ENCODE measurements around the gene SNCAIP. TPM values are rescaled to one million over a fixed set of nuclear protein-coding genes. Genes with fewer than 3 reads are reported as not detected.
A peak's percentile ranks its signal among the peaks of the same experiment; 100 is the strongest.

The SNCAIP gene
- total RNA-seq, 3 donors from 2014 or later: 1.2 to 4.7 (median 2.7) TPM

DNA sequence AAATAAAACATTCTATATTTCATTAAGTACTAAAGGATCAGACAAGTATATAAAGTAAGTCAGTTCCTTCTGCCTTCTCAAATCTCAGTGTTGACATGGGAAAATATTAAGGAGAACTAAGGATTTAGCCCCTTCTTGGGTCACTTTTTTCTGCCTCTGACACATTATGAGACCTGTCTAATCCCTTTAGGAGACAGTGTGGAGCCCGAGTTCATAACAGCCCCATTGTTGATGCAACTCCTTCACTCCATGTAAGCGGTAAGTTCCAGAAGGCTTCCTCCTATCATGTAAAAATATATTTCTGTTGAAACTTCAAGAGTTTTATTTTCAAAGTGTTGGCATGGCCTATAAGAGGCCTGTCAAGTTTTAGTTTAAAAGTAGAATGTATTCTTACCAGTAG lies 152.2 kb downstream of the SNCAIP start:
- Histone ChIP-seq H3K36me3 (ENCODE audit: low read depth) (no peaks in the 10 kb centered on the region), H3K4me3 (no peak overlapping the region), H3K4me1 (ENCODE audit: low read depth) (no peaks in the 10 kb centered on the region), H3K9me3 (no peaks in the 10 kb centered on the region)
- no peak for DNase-seq
- intact Hi-C loops (cut with DNase I, micrococcal nuclease): no loop called here
- TF ChIP-seq, protein P1, sequence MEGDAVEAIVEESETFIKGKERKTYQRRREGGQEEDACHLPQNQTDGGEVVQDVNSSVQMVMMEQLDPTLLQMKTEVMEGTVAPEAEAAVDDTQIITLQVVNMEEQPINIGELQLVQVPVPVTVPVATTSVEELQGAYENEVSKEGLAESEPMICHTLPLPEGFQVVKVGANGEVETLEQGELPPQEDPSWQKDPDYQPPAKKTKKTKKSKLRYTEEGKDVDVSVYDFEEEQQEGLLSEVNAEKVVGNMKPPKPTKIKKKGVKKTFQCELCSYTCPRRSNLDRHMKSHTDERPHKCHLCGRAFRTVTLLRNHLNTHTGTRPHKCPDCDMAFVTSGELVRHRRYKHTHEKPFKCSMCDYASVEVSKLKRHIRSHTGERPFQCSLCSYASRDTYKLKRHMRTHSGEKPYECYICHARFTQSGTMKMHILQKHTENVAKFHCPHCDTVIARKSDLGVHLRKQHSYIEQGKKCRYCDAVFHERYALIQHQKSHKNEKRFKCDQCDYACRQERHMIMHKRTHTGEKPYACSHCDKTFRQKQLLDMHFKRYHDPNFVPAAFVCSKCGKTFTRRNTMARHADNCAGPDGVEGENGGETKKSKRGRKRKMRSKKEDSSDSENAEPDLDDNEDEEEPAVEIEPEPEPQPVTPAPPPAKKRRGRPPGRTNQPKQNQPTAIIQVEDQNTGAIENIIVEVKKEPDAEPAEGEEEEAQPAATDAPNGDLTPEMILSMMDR (IDR thresholded peaks at IDR 0.05): no peak
- ATAC-seq: no peak

DNA sequence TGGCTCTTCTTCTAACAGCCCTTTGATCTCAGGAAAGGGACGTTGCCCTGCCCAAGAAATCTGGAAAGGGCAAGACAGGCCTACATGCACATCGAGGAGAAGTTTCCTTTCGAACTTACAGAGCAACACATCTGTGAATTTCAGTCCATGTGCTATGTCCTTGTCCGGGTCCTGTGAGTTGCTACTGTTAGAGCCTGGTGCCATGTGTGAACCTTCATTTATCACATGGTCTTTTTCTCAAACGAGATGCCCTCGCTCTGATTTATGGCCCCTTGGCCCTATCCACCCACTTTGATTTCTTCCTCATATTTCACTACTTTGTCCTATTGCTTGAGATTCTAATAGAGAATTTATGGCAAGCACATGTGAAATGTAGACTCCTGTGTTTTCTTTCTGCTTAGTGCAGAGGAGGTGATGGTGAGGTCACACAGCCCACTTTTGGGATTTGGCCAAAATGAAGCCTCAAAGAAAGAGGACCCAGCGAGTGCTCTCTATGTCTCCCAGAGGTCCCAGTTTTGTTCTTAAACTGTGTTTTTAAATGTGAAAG lies 153.1 kb downstream of the SNCAIP start:
- H3K4me3 ChIP-seq: no peak overlapping the region
- peaks cover 4% of the 10 kb centered on the region for H3K4me1 ChIP-seq (ENCODE audit: low read depth)
- intact Hi-C loops (cut with DNase I, micrococcal nuclease): no loop called here
- DNase-seq: no peak
- H3K9me3 ChIP-seq: no peaks in the 10 kb centered on the region
- no peaks in the 10 kb centered on the region for H3K36me3 ChIP-seq (ENCODE audit: low read depth)
- ATAC-seq: no peak
- TF ChIP-seq, protein P1 (IDR thresholded peaks at IDR 0.05): no peak

DNA sequence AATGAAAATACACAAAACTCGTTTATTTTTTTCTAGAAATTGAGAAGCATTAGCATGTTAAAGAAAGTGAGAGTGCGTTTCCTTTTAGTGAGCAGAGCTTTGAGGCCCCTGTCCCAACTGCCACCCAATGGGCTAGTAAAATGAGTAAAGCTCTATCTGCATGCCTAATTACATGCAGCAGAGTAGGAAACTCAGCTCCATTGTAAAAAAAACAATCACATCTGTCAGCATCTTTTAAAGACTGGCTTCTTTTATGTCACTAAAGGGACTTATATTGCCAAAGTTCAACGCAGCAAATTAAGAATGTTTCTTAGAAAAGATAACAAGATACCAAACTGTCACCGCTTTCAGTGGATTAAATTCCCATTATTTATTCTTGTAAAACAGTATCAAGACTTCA lies 154.0 kb downstream of the SNCAIP start:
- Histone ChIP-seq H3K9me3 (no peaks in the 10 kb centered on the region), H3K4me3 (no peak overlapping the region), H3K36me3 (ENCODE audit: low read depth) (no peaks in the 10 kb centered on the region), H3K4me1 (ENCODE audit: low read depth) (peaks cover 9% of the 10 kb centered on the region)
- DNase-seq (no peak), ATAC-seq (no peak)
- intact Hi-C loops (cut with DNase I, micrococcal nuclease): no loop called here
- TF ChIP-seq, protein P1 (IDR thresholded peaks at IDR 0.05): no peak

DNA sequence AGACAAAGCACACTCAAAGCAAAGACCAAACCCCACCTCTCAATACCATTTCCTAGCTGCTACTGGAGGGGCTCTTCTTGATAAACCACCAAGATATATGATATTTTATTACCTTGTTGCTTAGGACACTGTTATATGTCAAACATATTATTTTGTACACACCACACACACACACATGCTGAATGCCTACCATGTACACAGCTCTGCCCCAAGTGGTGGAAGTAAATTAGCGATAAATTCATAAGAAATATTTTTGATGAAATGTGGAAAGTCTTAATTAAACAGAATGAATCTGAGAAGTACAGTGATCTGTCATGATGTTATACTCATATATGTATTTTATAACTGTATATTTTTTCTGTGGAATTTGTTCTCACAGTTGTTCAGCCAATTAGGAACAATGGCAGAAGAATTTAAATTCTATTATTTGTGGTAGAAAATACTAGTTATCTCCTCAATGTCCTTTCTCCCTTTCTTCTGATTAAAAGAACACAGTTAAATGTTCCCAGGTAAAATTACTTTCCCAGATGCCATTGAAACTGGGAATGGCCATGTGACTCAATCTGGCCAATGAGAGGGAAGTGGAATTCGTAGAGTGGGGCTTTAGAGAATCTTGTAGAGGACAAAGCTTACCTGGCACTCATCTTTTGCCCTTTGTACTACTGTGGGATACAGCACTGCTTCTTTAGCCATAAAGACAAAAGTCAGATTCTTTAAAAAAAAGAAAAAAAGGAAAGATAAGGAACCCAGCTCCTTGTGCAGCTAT lies 156.5 kb downstream of the SNCAIP start:
- DNase-seq (no peak), ATAC-seq (no peak)
- no peak overlapping the region for H3K4me3 ChIP-seq
- no peaks in the 10 kb centered on the region for H3K9me3 ChIP-seq
- TF ChIP-seq, protein P1 (IDR thresholded peaks at IDR 0.05): no peak
- H3K4me1 ChIP-seq (ENCODE audit: low read depth): peaks cover 9% of the 10 kb centered on the region
- intact Hi-C loops (cut with DNase I, micrococcal nuclease): no loop called here
- H3K36me3 ChIP-seq (ENCODE audit: low read depth): no peaks in the 10 kb centered on the region

DNA sequence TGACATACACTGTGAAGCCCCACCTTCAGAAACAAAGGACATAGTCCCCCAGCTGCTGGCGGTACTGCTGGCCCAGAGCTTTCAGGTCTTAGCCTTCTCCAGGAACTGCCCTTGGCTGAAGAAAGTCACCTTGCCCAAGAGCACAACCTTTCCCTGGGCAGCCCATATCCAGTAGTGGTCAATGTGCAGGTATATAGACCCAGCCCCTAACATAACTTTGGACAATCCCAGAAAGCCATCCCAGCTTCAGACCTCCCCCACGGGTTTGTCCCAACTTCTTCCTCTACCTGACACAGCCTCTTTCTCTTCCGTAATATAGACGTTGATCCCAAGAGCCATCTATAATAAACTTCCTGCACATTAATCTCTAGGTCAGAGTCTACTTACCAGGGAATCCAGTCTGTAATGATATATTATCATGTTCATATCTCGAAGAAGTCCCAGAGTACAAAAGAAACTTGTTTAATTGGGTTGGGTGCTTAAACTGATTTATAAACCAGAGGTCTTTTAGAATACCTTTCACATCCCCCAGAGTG lies 157.4 kb downstream of the SNCAIP start:
- intact Hi-C loops (cut with DNase I, micrococcal nuclease): no loop called here
- ATAC-seq: peak; percentile 94
- Histone ChIP-seq H3K4me1 (ENCODE audit: low read depth) (peaks cover 9% of the 10 kb centered on the region), H3K9me3 (no peaks in the 10 kb centered on the region), H3K36me3 (ENCODE audit: low read depth) (no peaks in the 10 kb centered on the region), H3K4me3 (no peak overlapping the region)
- peak in 1 of 3 donors; percentile 16 for DNase-seq
- TF ChIP-seq, protein P1 (IDR thresholded peaks at IDR 0.05): no peak

All from mucosa of descending colon (tissue), 3 donors.